WTC11 (cell line): ENCODE data around the gene KHK.

Experiments used
- TP53 ChIP-seq: sonication (generic); formaldehyde crosslinking; IDR thresholded peaks from 2 replicates; pipeline ENCODE4 v1.8.1; 2023; ENCODE audit warnings: mild to moderate bottlenecking, missing genetic modification reagents
- TF ChIP-seq, protein P1 (sequence below): sonication (generic); formaldehyde crosslinking; IDR thresholded peaks from 2 replicates; pipeline ENCODE4 v1.8.0; 2023; ENCODE audit warnings: mild to moderate bottlenecking, missing genetic modification reagents
- TF ChIP-seq, protein P2 (sequence below): fragments of 200-600 bp; IDR thresholded peaks from 2 replicates; pipeline ENCODE4 v1.8.0; 2022; ENCODE audit warnings: antibody characterized with exemption
- TF ChIP-seq, protein P3 (sequence below): sonication (generic); formaldehyde crosslinking; conservative IDR thresholded peaks from 2 replicates; pipeline ENCODE4 v1.8.1; 2023; ENCODE audit warnings: mild to moderate bottlenecking, low read depth, missing genetic modification reagents, moderate library complexity
- TF ChIP-seq, protein P4 (sequence below): sonication (generic); formaldehyde crosslinking; IDR thresholded peaks from 2 replicates; pipeline ENCODE4 v1.8.1; 2023; ENCODE audit warnings: mild to moderate bottlenecking, missing genetic modification reagents, moderate library complexity
- TF ChIP-seq, protein P5 (sequence below): sonication (generic); formaldehyde crosslinking; IDR thresholded peaks from 2 replicates; pipeline ENCODE4 v1.8.0; 2022; ENCODE audit warnings: mild to moderate bottlenecking, missing genetic modification reagents
- TF ChIP-seq, protein P6 (sequence below): sonication (generic); formaldehyde crosslinking; IDR thresholded peaks from 2 replicates; pipeline ENCODE4 v1.8.0; 2022; ENCODE audit warnings: mild to moderate bottlenecking, missing genetic modification reagents

DNA sequence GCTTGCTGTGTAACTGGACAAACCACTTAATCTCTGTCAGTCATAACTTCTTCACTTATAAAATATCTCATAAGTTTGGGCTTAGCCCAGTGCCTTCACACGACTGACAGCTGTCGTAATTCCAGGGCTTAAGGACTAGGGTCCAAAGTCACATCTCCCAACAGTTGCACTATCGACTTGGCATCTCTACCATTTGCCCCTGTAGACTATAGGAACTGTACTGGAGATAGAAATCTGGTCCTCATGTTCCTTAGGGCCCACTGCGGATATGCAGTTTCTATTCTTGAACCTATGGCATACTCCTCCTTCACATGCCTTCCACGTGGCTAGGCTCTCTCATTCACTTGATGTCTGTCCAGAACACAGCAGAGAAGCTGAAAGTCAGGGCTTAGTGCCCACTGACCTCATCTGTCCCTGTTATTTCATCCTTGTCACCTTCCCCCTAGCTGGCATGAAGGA is 39.7 kb downstream of the KHK start:
- TF ChIP-seq, protein P1, sequence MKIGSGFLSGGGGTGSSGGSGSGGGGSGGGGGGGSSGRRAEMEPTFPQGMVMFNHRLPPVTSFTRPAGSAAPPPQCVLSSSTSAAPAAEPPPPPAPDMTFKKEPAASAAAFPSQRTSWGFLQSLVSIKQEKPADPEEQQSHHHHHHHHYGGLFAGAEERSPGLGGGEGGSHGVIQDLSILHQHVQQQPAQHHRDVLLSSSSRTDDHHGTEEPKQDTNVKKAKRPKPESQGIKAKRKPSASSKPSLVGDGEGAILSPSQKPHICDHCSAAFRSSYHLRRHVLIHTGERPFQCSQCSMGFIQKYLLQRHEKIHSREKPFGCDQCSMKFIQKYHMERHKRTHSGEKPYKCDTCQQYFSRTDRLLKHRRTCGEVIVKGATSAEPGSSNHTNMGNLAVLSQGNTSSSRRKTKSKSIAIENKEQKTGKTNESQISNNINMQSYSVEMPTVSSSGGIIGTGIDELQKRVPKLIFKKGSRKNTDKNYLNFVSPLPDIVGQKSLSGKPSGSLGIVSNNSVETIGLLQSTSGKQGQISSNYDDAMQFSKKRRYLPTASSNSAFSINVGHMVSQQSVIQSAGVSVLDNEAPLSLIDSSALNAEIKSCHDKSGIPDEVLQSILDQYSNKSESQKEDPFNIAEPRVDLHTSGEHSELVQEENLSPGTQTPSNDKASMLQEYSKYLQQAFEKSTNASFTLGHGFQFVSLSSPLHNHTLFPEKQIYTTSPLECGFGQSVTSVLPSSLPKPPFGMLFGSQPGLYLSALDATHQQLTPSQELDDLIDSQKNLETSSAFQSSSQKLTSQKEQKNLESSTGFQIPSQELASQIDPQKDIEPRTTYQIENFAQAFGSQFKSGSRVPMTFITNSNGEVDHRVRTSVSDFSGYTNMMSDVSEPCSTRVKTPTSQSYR (CRISPR knock-in tag), result no peak
- TF ChIP-seq, protein P2, sequence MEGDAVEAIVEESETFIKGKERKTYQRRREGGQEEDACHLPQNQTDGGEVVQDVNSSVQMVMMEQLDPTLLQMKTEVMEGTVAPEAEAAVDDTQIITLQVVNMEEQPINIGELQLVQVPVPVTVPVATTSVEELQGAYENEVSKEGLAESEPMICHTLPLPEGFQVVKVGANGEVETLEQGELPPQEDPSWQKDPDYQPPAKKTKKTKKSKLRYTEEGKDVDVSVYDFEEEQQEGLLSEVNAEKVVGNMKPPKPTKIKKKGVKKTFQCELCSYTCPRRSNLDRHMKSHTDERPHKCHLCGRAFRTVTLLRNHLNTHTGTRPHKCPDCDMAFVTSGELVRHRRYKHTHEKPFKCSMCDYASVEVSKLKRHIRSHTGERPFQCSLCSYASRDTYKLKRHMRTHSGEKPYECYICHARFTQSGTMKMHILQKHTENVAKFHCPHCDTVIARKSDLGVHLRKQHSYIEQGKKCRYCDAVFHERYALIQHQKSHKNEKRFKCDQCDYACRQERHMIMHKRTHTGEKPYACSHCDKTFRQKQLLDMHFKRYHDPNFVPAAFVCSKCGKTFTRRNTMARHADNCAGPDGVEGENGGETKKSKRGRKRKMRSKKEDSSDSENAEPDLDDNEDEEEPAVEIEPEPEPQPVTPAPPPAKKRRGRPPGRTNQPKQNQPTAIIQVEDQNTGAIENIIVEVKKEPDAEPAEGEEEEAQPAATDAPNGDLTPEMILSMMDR, result no peak
- TF ChIP-seq, protein P3, sequence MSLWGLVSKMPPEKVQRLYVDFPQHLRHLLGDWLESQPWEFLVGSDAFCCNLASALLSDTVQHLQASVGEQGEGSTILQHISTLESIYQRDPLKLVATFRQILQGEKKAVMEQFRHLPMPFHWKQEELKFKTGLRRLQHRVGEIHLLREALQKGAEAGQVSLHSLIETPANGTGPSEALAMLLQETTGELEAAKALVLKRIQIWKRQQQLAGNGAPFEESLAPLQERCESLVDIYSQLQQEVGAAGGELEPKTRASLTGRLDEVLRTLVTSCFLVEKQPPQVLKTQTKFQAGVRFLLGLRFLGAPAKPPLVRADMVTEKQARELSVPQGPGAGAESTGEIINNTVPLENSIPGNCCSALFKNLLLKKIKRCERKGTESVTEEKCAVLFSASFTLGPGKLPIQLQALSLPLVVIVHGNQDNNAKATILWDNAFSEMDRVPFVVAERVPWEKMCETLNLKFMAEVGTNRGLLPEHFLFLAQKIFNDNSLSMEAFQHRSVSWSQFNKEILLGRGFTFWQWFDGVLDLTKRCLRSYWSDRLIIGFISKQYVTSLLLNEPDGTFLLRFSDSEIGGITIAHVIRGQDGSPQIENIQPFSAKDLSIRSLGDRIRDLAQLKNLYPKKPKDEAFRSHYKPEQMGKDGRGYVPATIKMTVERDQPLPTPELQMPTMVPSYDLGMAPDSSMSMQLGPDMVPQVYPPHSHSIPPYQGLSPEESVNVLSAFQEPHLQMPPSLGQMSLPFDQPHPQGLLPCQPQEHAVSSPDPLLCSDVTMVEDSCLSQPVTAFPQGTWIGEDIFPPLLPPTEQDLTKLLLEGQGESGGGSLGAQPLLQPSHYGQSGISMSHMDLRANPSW, result no peak
- TF ChIP-seq, protein P4, sequence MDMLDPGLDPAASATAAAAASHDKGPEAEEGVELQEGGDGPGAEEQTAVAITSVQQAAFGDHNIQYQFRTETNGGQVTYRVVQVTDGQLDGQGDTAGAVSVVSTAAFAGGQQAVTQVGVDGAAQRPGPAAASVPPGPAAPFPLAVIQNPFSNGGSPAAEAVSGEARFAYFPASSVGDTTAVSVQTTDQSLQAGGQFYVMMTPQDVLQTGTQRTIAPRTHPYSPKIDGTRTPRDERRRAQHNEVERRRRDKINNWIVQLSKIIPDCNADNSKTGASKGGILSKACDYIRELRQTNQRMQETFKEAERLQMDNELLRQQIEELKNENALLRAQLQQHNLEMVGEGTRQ (CRISPR knock-in tag), result no peak
- TF ChIP-seq, protein P5, sequence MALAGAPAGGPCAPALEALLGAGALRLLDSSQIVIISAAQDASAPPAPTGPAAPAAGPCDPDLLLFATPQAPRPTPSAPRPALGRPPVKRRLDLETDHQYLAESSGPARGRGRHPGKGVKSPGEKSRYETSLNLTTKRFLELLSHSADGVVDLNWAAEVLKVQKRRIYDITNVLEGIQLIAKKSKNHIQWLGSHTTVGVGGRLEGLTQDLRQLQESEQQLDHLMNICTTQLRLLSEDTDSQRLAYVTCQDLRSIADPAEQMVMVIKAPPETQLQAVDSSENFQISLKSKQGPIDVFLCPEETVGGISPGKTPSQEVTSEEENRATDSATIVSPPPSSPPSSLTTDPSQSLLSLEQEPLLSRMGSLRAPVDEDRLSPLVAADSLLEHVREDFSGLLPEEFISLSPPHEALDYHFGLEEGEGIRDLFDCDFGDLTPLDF (CRISPR knock-in tag), result no peak
- TF ChIP-seq TP53 (CRISPR knock-in tag), result no peak
- TF ChIP-seq, protein P6, sequence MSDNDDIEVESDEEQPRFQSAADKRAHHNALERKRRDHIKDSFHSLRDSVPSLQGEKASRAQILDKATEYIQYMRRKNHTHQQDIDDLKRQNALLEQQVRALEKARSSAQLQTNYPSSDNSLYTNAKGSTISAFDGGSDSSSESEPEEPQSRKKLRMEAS (CRISPR knock-in tag), result no peak
